LNCaP clone FGC (cell line): Measurements from ENCODE around the gene IFT25.

ENCODE experiments used
- DNase-seq: peaks from one replicate; pipeline ENCODE4 v3.0.0-alpha.2; 2011; ENCODE audit warnings: low read depth
- H3K4me3 ChIP-seq: 2 replicates; pipeline ENCODE4 v1.5.1; 2011; ENCODE audit warnings: mild to moderate bottlenecking, low read depth, low read length, control low read depth
- TF ChIP-seq, protein P1 (sequence below): IDR thresholded peaks from 2 replicates; pipeline ENCODE4 v1.5.1; 2012; ENCODE audit warnings: mild to moderate bottlenecking; ENCODE audit not compliant: control insufficient read depth, insufficient read depth; ENCODE audit errors: extremely low read depth

Gene IFT25

DNA sequence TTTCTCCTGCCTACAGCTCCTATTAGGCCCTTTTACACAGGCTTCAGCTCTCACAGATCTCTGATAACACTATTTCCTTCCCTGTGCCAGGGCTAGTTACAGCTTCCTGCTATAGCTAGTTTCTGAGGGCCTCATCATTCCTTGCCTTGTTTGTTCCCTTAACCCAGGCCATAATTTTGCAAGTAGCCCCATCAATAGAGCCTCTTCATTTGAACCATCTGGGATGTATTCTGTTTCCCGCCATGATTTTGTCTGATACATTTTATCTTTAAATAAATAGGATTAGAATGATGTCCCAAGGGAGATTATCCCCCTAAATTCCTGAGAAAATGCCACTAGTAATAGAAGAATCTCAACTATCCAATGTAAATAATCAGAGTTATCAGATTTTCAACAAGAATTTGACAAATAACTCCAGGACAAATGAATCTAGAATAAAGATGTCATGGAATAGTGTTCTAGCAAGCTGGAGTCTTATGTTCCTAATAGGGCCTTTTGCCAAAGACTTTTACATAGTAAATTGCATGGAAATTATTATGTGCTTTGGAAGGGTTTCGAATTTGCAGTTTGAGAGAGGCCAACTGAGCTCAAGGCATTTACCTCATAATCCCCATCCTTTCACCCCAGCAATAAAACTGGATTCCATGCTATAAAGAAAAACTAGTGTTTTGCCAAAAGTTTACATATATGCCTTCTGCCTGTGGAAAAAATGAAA, 16.1 kb downstream of the IFT25 start:
- no peak for DNase-seq
- H3K4me3 ChIP-seq = no peak overlapping the region
- TF ChIP-seq, protein P1, sequence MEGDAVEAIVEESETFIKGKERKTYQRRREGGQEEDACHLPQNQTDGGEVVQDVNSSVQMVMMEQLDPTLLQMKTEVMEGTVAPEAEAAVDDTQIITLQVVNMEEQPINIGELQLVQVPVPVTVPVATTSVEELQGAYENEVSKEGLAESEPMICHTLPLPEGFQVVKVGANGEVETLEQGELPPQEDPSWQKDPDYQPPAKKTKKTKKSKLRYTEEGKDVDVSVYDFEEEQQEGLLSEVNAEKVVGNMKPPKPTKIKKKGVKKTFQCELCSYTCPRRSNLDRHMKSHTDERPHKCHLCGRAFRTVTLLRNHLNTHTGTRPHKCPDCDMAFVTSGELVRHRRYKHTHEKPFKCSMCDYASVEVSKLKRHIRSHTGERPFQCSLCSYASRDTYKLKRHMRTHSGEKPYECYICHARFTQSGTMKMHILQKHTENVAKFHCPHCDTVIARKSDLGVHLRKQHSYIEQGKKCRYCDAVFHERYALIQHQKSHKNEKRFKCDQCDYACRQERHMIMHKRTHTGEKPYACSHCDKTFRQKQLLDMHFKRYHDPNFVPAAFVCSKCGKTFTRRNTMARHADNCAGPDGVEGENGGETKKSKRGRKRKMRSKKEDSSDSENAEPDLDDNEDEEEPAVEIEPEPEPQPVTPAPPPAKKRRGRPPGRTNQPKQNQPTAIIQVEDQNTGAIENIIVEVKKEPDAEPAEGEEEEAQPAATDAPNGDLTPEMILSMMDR = no peak

DNA sequence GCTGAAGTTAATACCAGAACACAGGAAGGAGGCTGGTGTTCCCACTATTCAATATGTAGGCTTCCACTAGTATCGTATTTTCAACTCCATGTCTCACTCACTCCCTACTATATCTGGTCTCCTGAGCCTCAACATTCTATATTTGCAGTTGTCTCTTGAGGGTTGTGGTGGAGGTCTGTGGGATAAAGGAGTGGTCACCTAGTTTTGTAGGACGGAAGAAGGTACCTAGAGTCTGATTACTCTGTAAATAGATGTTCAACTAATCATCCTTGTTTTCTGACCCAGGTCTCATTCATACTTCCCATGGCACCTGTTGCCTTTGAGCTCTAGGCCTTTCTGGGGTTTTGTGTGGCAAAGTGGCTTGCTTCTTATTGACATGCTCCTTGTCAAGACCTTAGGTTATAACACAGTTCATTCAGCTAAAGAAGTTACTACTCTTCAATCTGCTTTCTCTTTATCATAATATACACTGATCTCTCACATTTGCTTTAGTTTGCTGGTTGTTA, 18.1 kb downstream of the IFT25 start:
- TF ChIP-seq, protein P1 = no peak
- no peak for DNase-seq
- no peak overlapping the region for H3K4me3 ChIP-seq

DNA sequence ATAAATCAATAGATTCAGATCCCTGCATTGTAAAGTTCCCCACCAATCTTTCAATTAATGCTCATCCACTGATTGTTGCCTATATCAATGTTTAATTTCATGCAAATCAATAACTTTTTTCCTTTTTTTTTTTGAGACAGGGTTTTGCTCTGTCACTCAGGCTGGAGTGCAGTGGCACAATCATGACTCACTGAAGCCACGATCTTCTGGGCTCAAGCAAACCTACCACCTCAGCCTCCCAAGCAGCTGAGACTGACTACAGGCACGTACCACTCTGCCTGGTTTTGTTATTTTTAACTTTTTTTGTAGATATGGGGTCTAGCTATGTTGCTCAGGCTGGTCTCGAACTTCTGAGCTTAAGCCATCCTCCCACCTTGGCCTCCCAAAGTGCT, 25.8 kb downstream of the IFT25 start:
- TF ChIP-seq, protein P1 = no peak
- H3K4me3 ChIP-seq = no peak overlapping the region
- DNase-seq = no peak

DNA sequence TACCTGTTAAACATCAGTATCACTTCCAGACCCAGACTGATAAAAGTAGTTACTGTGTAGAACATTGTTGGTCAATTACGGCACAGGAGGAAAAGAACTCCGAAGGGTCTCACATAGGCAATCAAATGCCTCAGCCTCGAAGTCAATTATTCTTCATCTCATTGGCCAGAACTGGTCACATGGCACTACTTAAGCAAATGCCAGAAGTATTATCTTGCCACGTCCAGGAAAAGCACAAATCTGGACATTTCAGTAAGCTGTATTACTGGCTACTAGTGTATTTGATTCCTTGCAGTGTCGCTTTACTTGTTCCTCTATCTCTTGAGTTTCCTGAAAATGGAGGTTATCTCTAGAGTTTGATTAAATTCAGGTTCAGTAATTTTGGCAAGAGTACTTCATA, 27.2 kb downstream of the IFT25 start:
- TF ChIP-seq, protein P1 = no peak
- no peak overlapping the region for H3K4me3 ChIP-seq
- no peak for DNase-seq

DNA sequence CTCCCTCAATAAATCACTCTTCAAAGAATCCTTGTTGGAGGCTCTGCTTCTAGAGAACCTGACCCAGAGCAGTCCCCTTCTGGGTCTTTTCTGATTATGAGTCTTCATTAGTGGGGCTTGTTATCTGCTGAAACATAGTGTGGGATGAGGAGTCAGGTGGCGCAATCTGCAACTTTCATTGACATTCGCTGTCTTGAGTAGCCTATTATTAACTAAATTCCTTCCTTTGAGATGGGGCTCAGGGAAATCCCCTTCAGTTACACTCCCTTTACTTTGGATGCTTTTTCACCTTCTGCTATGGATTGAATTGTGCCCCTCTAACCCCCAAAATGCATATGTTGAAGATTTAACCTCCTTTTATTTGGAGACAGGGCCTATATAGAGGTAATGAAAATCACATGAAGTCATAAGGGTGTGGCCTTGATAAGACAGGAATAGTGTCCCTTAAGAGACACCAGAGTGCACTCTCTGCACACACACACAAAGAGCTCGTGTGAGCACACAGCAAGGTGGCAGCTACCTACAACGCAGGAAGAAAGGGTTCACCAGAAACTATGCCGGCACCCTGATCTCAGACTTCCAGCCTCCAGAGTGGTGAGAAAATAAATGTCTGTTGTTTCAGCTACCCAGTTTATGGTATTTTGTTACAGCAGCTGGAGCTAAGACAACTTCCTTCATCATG, 32.0 kb downstream of the IFT25 start:
- DNase-seq = no peak
- H3K4me3 ChIP-seq = no peak overlapping the region
- TF ChIP-seq, protein P1 = peak; percentile 5; the same call in 1 of the 2 replicates

DNA sequence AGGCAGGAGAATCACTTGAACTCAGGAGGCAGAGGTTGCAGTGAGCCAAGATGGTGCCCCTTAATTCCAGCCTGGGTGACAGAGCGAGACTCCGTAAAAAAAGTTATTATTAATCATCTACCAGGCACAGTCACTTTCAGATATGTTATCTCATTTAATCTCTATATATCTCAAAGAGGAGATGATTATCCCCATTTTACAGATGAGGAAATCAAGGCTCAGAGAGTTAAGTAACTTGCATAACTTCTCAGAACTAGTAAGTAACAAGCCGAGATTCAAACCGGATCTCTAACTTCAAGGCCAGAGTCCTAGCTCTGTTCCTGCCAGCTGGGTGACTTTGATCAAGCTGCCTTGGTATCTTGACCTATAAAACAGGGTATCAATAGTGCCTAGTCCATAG, 34.1 kb downstream of the IFT25 start:
- no peak for DNase-seq
- TF ChIP-seq, protein P1 = no peak
- H3K4me3 ChIP-seq = no peak overlapping the region

DNA sequence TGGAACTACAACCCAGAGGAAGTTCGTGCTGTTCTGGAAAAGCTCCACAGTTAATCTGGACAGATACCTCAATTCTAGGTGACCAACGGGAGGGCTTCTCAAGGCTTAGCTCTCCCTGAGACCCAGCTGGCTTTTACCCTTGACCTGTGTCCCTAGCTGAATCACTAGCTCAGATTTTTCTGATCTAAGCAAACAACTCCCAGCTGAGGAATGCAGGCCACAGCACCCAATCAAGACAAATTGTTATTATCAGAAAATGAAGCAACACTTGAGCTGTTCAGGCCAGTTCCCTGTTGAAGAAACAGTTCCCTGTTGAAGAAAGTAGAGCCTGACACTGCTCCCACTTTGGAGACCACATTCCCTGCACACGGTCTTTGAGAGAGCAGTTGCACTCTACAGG, 35.6 kb downstream of the IFT25 start:
- TF ChIP-seq, protein P1 = no peak
- H3K4me3 ChIP-seq = no peak overlapping the region
- no peak for DNase-seq
